Stimulated activated CD4-positive, alpha-beta T cell treated with anti-CD3 and anti-CD28 coated beads, Interleukin-12 subunit alpha, Interleukin-12 subunit beta, amount 100 ng/mL, for 24 hours (primary cell): ENCODE results near the gene CEBPZOS.

Experiments
- DNase-seq, 2 experiments: peaks; one replicate each; pipeline ENCODE4 v3.0.0-alpha.2; 2020; ENCODE audit warnings: low read depth in 2 of 2

CEBPZOS gene

DNA sequence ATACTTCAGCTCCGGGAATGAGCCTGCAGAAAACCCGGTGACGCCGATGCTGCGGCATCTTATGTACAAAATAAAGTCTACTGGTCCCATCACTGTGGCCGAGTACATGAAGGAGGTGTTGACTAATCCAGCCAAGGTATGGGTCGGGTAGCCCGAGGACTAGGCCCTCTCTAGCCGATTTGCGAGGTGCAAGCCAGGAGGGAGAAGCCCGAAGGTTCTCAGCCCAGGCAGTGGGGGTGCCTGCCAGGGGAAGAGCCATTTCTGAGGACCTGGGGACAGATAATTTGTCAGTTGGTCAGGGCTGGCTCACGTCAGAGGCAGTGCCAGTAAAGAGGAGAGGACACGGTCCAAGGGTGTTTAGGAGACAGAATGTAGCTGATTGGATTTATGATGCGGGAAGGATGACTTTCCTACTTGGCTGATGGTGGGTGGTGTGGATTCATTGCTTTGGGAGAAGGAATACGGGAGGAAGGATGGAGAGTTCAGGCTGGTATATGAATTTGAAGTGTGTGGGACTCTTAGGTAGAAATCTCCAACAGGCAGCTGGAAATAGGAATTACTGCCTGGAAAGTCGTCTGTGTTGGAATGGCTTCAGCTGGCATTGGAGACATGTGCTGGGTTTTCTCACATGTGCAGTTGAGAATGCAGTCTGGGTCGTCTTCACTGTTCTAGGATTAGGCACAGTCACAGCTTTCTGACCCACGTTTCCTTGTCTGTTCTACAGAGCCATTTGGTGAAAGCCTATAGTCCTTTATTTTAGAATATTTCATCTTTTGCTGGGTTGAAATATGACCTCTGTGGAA lies 36.0 kb downstream of the CEBPZOS start:
- no peak for DNase-seq

DNA sequence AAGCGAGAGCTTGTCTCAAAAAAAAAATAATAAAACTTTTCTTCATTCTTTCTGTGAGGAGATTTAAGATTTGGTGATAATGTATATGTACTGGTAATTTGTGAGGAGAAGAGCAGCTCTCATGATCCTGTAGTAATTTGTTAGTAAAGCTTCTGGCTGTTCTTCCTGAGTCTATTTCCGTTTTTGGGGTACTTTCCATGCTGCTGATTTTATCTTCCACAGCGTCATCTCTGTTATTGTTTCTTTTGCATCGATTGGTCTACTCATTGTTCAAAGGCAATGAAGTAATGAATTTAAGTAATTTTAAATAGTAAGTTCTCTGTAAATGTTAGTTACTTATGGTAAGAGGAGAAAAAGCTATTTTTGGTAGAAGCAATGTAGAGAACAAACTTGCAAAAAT lies 47.1 kb downstream of the CEBPZOS start:
- no peak for DNase-seq

DNA sequence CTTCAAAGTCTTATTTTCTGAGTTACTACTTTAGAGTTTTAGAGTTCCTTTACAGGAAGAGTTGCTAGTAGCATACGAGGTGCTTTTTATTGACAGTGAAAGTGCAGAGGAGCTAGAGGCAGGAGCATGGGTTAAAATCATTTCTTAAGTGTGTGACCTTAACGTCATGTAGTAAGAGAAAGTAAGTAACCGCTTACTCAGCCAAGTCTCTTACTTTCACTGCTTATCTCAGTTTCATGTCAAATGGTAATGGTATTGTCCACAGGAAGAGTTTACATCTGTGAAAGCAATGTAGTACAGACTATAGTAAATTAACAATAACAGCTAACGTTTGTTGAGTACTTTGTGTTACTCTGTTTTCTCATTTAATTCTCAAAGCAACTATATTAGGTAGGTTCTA lies 47.7 kb downstream of the CEBPZOS start:
- no peak for DNase-seq

DNA sequence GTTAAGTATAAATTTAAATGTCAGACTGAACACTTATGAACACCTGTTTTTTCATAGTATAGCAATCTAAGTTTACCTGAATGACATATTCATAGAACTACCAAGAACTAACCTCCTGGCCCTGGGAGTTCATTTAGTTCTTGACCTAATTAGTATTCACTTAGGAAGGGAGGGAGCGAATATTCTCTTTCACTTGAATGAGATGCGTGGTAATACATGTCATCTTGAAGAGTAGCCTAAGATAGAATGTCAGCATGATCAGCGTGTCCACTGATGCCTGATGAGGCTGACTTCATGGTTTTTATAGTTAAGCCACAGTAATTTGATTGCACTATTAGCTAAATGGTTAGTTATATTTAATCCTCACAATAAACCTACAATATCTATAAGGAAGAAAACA lies 48.5 kb downstream of the CEBPZOS start:
- DNase-seq, result no peak

DNA sequence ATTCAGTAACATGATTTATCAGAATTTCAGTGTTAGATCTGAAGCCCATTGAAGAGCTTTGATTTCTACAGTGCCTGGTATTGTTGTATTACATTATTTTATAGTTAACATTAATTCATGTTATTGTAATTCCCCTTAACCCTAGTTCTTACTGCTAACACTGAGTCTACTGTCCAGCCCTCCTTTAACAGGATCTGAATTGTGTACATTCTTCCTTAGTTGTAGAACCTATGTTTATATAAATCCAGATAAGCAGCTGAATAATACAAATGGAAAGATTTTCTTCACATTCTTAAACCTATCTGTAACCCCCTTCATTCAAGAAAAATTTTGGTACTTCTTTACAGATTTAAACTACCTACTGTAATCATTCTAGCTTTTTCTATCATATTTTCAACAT lies 49.9 kb downstream of the CEBPZOS start:
- DNase-seq, result no peak

DNA sequence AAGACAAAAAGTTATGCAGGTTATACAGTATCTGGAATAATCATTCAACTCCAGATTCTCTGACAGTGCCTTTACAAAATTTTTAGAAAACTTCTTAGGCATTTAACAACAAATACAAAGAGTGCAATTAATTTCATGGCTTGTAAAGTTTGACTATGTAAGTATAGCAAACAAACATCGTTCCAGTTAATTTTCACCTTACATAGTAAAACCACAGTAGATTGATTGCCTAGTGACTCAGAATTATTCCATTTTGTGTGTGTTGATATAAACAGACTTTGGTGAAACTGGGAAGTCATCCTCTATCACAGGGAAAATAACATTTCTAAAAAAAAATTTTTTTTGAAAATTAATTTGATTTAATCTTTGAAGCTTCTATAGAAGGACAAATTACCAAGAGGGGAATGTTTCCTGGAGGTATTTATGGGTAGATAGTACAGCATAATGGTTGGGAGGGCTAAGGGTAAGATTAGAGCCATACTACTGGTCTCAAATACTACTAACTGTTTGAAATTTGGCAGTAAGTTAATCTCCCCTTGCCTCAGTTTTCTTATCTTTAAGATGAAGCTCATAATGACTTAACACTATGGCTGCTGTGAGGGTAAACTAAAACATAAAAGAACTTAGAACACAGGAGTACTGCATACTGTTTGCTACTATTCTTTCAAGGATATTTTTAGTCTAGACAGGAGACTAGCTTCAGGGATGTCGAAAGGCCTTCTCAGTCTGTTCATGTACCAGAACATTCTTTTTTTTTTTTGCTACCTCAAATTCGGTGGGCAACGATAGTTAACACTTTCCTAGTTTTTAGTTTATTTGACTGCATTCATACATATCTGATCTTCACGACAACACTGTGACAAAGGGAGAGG lies 54.8 kb downstream of the CEBPZOS start:
- DNase-seq, result no peak
